ENCODE results near the gene OR52N5.

GRCh38 chr11:5809122-5809519, 26.0 kb upstream of the OR52N5 start:
- TF ChIP-seq REST (IDR thresholded peaks at IDR 0.05; ENCODE audit: unreplicated experiment) (no peak), CTCF (conservative IDR thresholded peaks at IDR 0.05; ENCODE audit: low read depth in 2 of 2) (no peak), EZH2phosphoT487 (IDR thresholded peaks at IDR 0.05; ENCODE audit: unreplicated experiment) (no peak), EZH2 (IDR thresholded peaks at IDR 0.05; ENCODE audit: low read depth, unreplicated experiment) (no peak), POLR2AphosphoS5 (IDR thresholded peaks at IDR 0.05; ENCODE audit: low read depth) (no peak), CREB1 (CRISPR knock-in tag; IDR thresholded peaks at IDR 0.05; ENCODE audit: low read depth) (no peak), ZNF331 (CRISPR knock-in tag; IDR thresholded peaks at IDR 0.05; ENCODE audit: low read depth) (no peak), JUNB (IDR thresholded peaks at IDR 0.05; ENCODE audit: unreplicated experiment) (no peak), ZNF462 (CRISPR knock-in tag; IDR thresholded peaks at IDR 0.05) (no peak), NANOG (IDR thresholded peaks at IDR 0.05; ENCODE audit: borderline replicate concordance) (no peak)
